Psoas muscle (tissue), 8 donors: ENCODE measurements around the gene AKIRIN1. TPM values are rescaled to one million over a fixed set of nuclear protein-coding genes. Genes with fewer than 3 reads are reported as not detected.

Experiments
- ATAC-seq, 4 donors: fragments of 200-7000 bp; cut with Tn5 transposase; one replicate each; pipeline ENCODE4 v1.9.1; 2020; ENCODE audit warnings: moderate library complexity in 3 of 4, mild to moderate bottlenecking in 2 of 4
- DNase-seq, 2 donors: peaks; one replicate each; pipeline ENCODE4 v3.0.0-alpha.2; 2020
- H3K27ac ChIP-seq: fragments of 200-600 bp; one replicate; pipeline ENCODE4 v1.8.0; 2022
- H3K27me3 ChIP-seq, 3 donors: fragments of 200-600 bp in 1 of 3; one replicate each; pipeline versions ENCODE4 v1.6.1 to v1.8.0; 2013 to 2022; ENCODE audit warnings: low read length in 2 of 3, mild to moderate bottlenecking in 2 of 3, moderate library complexity in 1 of 3; ENCODE audit not compliant: insufficient read depth in 3 of 3
- H3K36me3 ChIP-seq, 2 donors: fragments of 200-600 bp in 1 of 2; one replicate each; pipeline versions ENCODE4 v1.6.1 to v1.8.0; 2013 to 2022; ENCODE audit warnings: low read depth in 1 of 2, mild to moderate bottlenecking in 1 of 2, moderate library complexity in 1 of 2; ENCODE audit not compliant: insufficient read depth in 1 of 2
- H3K4me1 ChIP-seq: fragments of 200-600 bp; one replicate; pipeline ENCODE4 v1.8.0; 2022
- H3K4me3 ChIP-seq: fragments of 200-600 bp; one replicate; pipeline ENCODE4 v1.8.0; 2022; ENCODE audit warnings: mild to moderate bottlenecking
- H3K9me3 ChIP-seq: fragments of 200-600 bp; one replicate; pipeline ENCODE4 v1.8.0; 2022
- WGBS, 3 donors: extraction: QIAGEN DNeasy Blood & Tissue Kit; methylation state at CpG; one replicate each; pipeline versions ENCODE4 v1.1.6 to v1.1.7; 2013; 5-methylcytosine and 5-hydroxymethylcytosine counted together
- intact Hi-C, 2 donors: fragments of 100-400 bp; cut with DNase I; formaldehyde crosslinking; loops; one replicate each; pipeline versions ENCODE4 v1.11.0 to v1.14.2; 2022
- long read RNA-seq, 2 donors: library from polyadenylated mRNA; unstranded; transcript quantifications; one replicate each; pipeline ENCODE4 v2.0.0, GENCODE V29; 2021
- polyA plus RNA-seq, 3 donors: library from polyadenylated mRNA; stranded (reverse); fragments of 200-250 nt; gene quantifications; one replicate each; pipeline ENCODE4 v1.2.3, GENCODE V29; 2013
- total RNA-seq, 4 donors: library from RNA; stranded (reverse); fragmentation: NEBNext Ultra II Directional in 2 of 4; extraction: Animal tissue kit (Norgen Biotek cat#: 25700) in 2 of 4; gene quantifications; one replicate each; pipeline versions ENCODE4 v1.2.1 to v1.2.4, GENCODE V29; 2021 to 2023
- TF ChIP-seq, protein P1 (sequence below): fragments of 200-600 bp; IDR thresholded peaks from one replicate; pipeline ENCODE4 v1.8.0; 2022; ENCODE audit warnings: antibody characterized with exemption
- donor health status: healthy with polysubstance abuse.
- donor health status: DM: no; HTN: no; CAD: no; lungs with moderate emphysema.
- donor health status: Bipolar disorder and iron deficiency.
- donor health status: healthy.
- donor health status: DM: yes; HTN: yes; CAD: no.
- donor health status: DM: no; HTN: no; CAD: no.
- donor health status: DM: no; HTN: no; CAD: no.
- donor health status: DM: yes; HTN: yes; CAD: no.

The AKIRIN1 gene, protein sequence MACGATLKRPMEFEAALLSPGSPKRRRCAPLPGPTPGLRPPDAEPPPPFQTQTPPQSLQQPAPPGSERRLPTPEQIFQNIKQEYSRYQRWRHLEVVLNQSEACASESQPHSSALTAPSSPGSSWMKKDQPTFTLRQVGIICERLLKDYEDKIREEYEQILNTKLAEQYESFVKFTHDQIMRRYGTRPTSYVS
- 10 to 100 TPM; 20.0 to 41.7 (median 35.0) TPM for total RNA-seq
- 10 to 100 TPM; 27.6 to 65.3 (median 32.8) TPM for polyA plus RNA-seq
- long read RNA-seq, donor 1, transcript AKIRIN1-202 (5 exons, 2,741 nt) = major isoform, 44 of 48 reads
- long read RNA-seq, donor 1, partial matches to known transcripts = 0 of 48 reads
- long read RNA-seq, donor 1, other reads (novel, unspliced or antisense) = 3 of 48 reads
- long read RNA-seq, donor 2, transcript AKIRIN1-202 (5 exons, 2,741 nt) = major isoform, 135 of 147 reads
- long read RNA-seq, donor 2, partial matches to known transcripts = 6 of 147 reads
- long read RNA-seq, donor 2, other reads (novel, unspliced or antisense) = 2 of 147 reads

DNA sequence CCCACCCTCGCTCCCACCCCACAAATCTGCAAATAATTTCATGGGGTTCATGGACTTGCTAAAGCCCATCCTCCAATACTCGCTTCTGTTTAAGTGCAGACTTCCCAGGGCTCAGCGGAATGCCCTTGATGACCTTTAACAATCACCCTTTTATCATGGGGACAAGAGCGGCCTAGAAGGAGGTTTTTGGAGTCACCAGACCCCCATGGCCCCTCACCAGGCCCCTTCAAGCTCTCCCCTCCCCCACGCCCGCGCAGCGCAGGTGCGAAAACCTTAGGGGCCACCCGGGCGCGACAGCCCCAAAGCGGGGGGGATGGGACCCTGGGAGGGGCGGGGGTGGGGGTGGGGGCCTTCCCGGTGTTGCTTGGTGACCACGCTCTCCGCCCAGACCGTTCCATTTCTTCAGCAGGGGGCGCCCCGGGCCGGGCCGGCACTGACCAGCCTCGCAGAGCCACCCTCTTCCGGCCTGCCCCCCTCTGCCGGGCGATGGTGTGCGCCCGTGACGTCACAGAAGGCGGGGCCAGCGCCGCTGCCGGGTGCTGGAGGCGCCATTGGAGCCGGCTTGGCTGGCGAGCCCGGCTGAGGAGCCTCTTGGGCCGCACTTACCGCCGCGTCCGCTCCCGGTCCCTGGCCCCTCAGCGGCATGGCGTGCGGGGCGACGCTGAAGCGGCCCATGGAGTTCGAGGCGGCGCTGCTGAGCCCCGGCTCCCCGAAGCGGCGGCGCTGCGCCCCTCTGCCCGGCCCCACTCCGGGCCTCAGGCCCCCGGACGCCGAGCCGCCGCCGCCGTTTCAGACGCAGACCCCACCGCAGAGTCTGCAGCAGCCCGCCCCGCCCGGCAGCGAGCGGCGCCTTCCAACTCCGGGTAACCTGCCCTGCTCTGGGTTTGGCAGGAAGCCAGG, at the start of gene AKIRIN1:
Gene AKIRIN1 (plus strand): TSS at position 539 of the 900 bp plus-strand sequence. CDS start 105 bp downstream, at position 644.
- intact Hi-C loops = loop anchor here in 1 of 2 donors (5.0 kb wide), 1 partner anchor 119 kb away; the partner anchor contains the start of gene MYCBP
- H3K4me3 ChIP-seq = peak within 1 kb of the TSS; percentile 97
- ATAC-seq (peak; percentile 97 to 99 (median 98)), DNase-seq (peak; percentile 98 to 99)
- WGBS, 3 donors = 1% methylated on average over 57 to 76 of the region's 76 CpGs
- H3K9me3 ChIP-seq = no peaks in the 10 kb centered on the region
- TF ChIP-seq, protein P1, sequence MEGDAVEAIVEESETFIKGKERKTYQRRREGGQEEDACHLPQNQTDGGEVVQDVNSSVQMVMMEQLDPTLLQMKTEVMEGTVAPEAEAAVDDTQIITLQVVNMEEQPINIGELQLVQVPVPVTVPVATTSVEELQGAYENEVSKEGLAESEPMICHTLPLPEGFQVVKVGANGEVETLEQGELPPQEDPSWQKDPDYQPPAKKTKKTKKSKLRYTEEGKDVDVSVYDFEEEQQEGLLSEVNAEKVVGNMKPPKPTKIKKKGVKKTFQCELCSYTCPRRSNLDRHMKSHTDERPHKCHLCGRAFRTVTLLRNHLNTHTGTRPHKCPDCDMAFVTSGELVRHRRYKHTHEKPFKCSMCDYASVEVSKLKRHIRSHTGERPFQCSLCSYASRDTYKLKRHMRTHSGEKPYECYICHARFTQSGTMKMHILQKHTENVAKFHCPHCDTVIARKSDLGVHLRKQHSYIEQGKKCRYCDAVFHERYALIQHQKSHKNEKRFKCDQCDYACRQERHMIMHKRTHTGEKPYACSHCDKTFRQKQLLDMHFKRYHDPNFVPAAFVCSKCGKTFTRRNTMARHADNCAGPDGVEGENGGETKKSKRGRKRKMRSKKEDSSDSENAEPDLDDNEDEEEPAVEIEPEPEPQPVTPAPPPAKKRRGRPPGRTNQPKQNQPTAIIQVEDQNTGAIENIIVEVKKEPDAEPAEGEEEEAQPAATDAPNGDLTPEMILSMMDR = peak; percentile 38
- peaks cover 0 to 10% of the 10 kb centered on the region in 2 donors for H3K36me3 ChIP-seq
- peaks cover 17% of the 10 kb centered on the region for H3K4me1 ChIP-seq
- H3K27ac ChIP-seq = peak within 1 kb of the TSS; percentile 94
- no peaks in the 10 kb centered on the region for H3K27me3 ChIP-seq

DNA sequence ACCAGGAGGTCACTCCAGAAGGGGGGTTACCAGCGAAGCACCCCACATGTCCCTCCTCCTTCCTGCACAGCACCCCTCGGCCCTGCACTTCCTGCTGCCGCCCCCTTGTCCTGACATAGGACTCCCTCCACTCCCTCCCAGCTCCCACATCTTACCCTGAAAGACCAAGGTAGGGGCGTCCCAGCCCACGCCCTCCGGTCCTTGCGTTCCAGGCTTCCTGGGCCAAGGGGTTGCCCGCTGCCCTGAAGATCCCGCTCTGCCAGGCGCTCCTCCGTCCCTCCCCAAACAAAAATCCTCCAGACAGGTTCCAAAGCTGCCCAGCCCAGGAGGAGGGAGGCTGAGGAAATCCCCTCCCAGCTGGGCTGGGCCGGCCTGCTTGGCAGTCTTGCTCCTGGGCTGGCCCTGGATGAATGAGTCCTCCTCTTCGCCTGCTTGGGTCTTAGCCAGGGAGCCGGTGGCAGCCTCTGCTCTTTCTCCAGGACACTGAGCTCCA, 49.5 kb upstream of the AKIRIN1 start, which contains the start of gene RHBDL2:
Gene RHBDL2 (minus strand): TSS at position 304 of the 493 bp plus-strand sequence. CDS start 22,618 bp downstream, outside the sequence.
- H3K36me3 ChIP-seq = no peaks in the 10 kb centered on the region
- WGBS, 3 donors = 7 to 12% (median 8%) methylated on average over 13 to 14 of the region's 14 CpGs
- H3K9me3 ChIP-seq = no peaks in the 10 kb centered on the region
- H3K27me3 ChIP-seq = no peaks in the 10 kb centered on the region
- H3K27ac ChIP-seq = no peak within 1 kb of the TSS
- TF ChIP-seq, protein P1 = no peak
- H3K4me1 ChIP-seq = no peaks in the 10 kb centered on the region
- intact Hi-C loops = no loop called here
- H3K4me3 ChIP-seq = peak within 1 kb of the TSS; percentile 51
- DNase-seq (peak; percentile 56 to 72), ATAC-seq (peak; percentile 49 to 80 (median 68))

DNA sequence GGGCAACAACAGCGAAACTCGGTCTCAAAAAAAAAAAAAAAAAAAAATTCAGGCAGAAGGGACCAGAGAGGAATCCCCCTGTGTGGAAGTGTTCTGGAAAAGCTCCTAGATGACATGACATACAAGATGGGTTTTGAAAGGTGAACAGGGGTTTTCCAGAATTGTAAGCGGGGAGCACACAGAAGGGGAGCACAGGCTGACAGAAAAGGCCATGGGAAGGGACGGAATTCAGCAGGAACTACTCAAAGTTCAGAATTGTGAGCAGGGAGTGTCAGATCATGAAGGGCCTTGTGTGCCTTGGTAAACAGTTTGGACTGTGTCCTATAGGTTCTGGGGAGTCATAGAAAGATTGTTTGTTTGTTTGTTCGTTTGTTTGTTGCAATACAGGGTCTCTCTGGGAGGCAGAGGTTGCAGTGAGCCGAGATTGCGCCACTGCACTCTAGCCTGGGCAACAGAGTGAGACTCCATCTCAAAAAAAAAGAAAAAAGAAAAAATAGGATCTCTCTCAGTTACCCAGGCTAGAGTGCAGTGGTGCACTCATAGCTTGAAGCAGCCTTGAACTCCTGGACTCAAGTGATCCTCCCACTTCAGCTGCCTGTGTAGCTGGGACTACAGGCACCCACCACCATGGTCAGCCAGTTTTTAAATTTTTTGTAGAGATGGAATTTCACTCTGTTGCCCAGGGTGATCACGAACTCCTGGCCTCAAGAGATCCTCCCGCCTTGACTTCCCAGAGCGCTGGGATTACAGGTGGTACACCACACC, 48.2 kb upstream of the AKIRIN1 start:
- ATAC-seq (no peak), DNase-seq (no peak)
- WGBS, 3 donors = 96 to 97% (median 97%) methylated on average over 10 of the region's 10 CpGs
- intact Hi-C loops = no loop called here
- Histone ChIP-seq H3K36me3 (no peaks in the 10 kb centered on the region), H3K4me3 (no peak overlapping the region), H3K27ac (no peak overlapping the region), H3K9me3 (no peaks in the 10 kb centered on the region), H3K27me3 (no peaks in the 10 kb centered on the region), H3K4me1 (no peaks in the 10 kb centered on the region)
- TF ChIP-seq, protein P1 = no peak

DNA sequence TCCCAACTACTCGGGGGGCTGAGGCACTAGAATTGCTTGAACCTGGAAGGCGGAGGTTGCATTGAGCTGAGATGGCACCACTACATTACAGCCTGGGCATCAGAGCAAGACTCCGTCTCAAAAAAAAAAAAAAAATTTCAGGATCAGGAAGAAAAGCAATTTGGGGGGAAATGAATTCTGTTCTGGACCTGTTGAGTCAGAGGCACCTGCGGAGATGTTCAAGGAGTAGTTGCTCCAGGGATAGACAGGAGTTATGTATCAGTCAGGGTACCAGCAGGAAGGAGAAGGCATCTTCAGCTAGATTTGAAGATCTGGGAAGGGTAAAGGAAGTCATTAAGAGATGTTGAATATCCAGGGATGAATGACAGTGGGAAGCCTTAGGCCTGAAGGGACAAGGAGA, 46.5 kb upstream of the AKIRIN1 start:
- H3K4me1 ChIP-seq = no peaks in the 10 kb centered on the region
- DNase-seq (no peak), ATAC-seq (no peak)
- no peaks in the 10 kb centered on the region for H3K36me3 ChIP-seq
- no peaks in the 10 kb centered on the region for H3K9me3 ChIP-seq
- intact Hi-C loops = no loop called here
- TF ChIP-seq, protein P1 = no peak
- 93 to 94% (median 93%) methylated on average over 4 of the region's 4 CpGs for WGBS, 3 donors
- H3K4me3 ChIP-seq = no peak overlapping the region
- no peak overlapping the region for H3K27ac ChIP-seq
- H3K27me3 ChIP-seq = no peaks in the 10 kb centered on the region
